ENCODE data around the gene PRUNE2. TPM values are rescaled to one million over a fixed set of nuclear protein-coding genes. Genes with fewer than 3 reads are reported as not detected.

The PRUNE2 gene
- total RNA-seq, 2 experiments from 2014 or later: 0.23 to 0.42 TPM

DNA sequence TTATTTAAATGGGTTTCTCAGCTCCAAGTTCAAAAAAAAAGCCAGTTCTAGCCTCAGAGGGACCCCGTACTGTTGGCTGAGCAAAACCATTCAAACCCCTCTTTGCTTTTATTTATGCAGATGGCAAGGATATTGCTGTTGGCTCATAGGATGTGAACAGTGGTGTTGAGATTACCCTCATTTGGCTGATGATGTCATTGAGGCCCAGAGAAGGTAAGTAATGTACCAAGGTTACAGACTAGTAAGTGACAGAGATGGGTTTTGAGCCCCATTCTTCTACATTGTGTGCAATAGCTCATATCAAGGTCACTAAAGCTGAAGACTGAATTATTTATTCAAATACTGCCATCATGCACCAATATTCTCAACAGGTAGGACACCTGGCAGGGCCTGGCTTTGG is 263.8 kb downstream of the PRUNE2 start:
- no peak overlapping the region for H3K27ac Mint-ChIP-seq
- CTCF ChIA-PET: interaction anchor here (1.4 kb wide), 1 partner anchor 16 kb away, joined by 6 read pairs; no protein-coding TSS in a partner anchor
- no peaks in the 10 kb centered on the region for H3K36me3 Mint-ChIP-seq (ENCODE audit: low read depth)
- peaks cover 4% of the 10 kb centered on the region for H3K27me3 Mint-ChIP-seq
- no peak for DNase-seq
- no peak overlapping the region for H3K4me3 Mint-ChIP-seq
- H3K4me1 Mint-ChIP-seq: peaks cover 11% of the 10 kb centered on the region
- no peaks in the 10 kb centered on the region for H3K9me3 Mint-ChIP-seq
- POLR2A ChIA-PET: no interaction called here

DNA sequence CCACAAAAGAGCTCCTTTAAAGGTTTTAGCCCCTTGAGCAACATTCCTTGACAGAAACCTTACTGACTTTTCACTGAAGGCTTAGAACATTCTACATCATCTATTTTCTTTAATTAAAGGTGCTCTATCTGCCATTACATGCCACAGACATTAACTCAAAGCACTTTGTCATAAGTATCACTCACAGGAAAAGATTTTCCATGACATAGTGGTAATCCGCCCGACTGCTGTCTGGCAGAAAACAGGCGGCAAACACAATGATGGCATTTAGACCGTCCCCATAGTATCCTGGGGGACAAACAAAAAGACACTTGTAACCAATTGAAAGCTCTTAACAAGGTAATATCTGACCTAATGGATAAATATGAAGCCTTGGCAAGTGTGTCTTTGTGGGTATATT is 267.9 kb downstream of the PRUNE2 start:
- no peak for DNase-seq
- H3K4me3 Mint-ChIP-seq: no peak overlapping the region
- no peaks in the 10 kb centered on the region for H3K9me3 Mint-ChIP-seq
- ChIA-PET CTCF (no interaction called here), POLR2A (no interaction called here)
- H3K36me3 Mint-ChIP-seq (ENCODE audit: low read depth): no peaks in the 10 kb centered on the region
- peaks cover 11% of the 10 kb centered on the region for H3K4me1 Mint-ChIP-seq
- H3K27me3 Mint-ChIP-seq: no peaks in the 10 kb centered on the region
- H3K27ac Mint-ChIP-seq: no peak overlapping the region

DNA sequence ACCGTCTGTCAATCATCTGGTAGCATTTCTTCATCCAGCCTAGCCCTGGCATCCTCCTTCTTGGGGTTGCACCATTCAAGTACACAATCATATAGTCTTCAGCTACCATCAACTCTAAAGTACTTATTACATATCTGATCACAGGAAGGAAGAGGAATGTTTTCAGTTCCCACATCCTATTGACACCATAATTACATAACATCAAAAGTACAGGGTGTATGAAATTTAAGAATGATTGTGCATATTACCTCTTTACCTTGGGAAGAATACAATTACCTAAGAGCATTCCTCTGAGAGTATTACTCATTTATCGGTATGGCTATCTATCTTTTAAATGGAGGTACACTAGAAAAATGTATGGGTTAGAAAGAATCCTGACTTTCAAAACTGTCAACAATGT is 268.5 kb downstream of the PRUNE2 start:
- Mint-ChIP-seq H3K27ac (no peak overlapping the region), H3K4me1 (peaks cover 11% of the 10 kb centered on the region), H3K27me3 (no peaks in the 10 kb centered on the region), H3K36me3 (ENCODE audit: low read depth) (no peaks in the 10 kb centered on the region), H3K9me3 (no peaks in the 10 kb centered on the region), H3K4me3 (no peak overlapping the region)
- CTCF ChIA-PET: no interaction called here
- POLR2A ChIA-PET: no interaction called here
- DNase-seq: no peak

DNA sequence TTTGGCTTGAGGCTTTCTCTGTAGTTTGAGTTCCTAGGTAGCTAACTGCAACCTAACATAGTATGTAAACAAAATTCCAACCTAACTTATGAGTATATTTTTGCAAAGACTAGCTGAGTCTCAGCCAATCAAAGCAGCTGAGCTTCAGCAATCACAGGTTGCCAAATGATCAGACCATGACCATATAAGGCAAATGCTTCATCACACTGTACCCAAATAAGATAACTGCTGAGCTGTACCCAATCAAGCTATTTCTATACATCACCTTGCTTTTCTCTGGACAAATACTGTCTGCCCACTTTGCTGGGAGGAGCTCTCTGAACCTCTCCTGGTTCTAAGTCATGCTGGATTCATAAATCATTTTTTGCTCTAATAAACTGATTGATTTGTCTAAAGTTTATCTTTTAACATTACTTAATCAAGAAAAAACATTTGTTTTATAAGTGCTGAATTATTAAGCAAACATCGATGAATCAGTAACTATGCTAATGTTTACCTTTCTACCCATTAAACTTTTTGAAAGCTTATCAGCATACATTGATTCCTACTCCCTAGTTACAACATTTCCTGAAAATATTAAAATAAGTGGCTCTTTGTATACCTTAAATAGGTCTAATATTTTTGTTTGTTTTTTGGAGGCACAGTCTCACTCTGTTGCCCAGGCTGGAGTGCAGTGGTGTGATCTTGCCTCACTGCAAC is 271.4 kb downstream of the PRUNE2 start:
- Mint-ChIP-seq H3K4me3 (no peak overlapping the region), H3K27me3 (no peaks in the 10 kb centered on the region), H3K4me1 (peaks cover 18% of the 10 kb centered on the region), H3K27ac (no peak overlapping the region), H3K36me3 (ENCODE audit: low read depth) (no peaks in the 10 kb centered on the region), H3K9me3 (no peaks in the 10 kb centered on the region)
- DNase-seq: no peak
- POLR2A ChIA-PET: interaction anchor here (0.6 kb wide), 1 partner anchor 160 kb away, joined by 5 read pairs; no protein-coding TSS in a partner anchor
- CTCF ChIA-PET: interaction anchor here (0.7 to 2.4 kb wide), 2 partner anchors 14 to 17 kb away, joined by 3 to 8 read pairs; no protein-coding TSS in a partner anchor

- CTCF ChIA-PET: interaction anchor here (1.4 kb wide), 2 partner anchors 9 to 15 kb away, joined by 3 to 4 read pairs; no protein-coding TSS in a partner anchor
- no peak overlapping the region for H3K27ac Mint-ChIP-seq
- H3K9me3 Mint-ChIP-seq: no peaks in the 10 kb centered on the region
- POLR2A ChIA-PET: no interaction called here
- DNase-seq: no peak
- H3K27me3 Mint-ChIP-seq: peaks cover 11% of the 10 kb centered on the region
- no peak overlapping the region for H3K4me3 Mint-ChIP-seq
- peaks cover 8% of the 10 kb centered on the region for H3K4me1 Mint-ChIP-seq
- no peaks in the 10 kb centered on the region for H3K36me3 Mint-ChIP-seq (ENCODE audit: low read depth)
Measured at GRCh38 chr9:76630916-76631315, 275.0 kb downstream of the PRUNE2 start.

GRCh38 chr9:76629205-76629990 is 276.5 kb downstream of the PRUNE2 start:
- Mint-ChIP-seq H3K4me1 (peaks cover 8% of the 10 kb centered on the region), H3K36me3 (ENCODE audit: low read depth) (no peaks in the 10 kb centered on the region), H3K9me3 (no peaks in the 10 kb centered on the region), H3K4me3 (no peak overlapping the region), H3K27me3 (peaks cover 18% of the 10 kb centered on the region), H3K27ac (no peak overlapping the region)
- ChIA-PET POLR2A (interaction anchor here (0.6 kb wide), 1 partner anchor 149 kb away, joined by 4 read pairs; no protein-coding TSS in a partner anchor), CTCF (interaction anchor here (0.6 to 0.9 kb wide), 2 partner anchors 14 to 159 kb away, joined by 3 to 4 read pairs; no protein-coding TSS in a partner anchor)
- DNase-seq: no peak

DNA sequence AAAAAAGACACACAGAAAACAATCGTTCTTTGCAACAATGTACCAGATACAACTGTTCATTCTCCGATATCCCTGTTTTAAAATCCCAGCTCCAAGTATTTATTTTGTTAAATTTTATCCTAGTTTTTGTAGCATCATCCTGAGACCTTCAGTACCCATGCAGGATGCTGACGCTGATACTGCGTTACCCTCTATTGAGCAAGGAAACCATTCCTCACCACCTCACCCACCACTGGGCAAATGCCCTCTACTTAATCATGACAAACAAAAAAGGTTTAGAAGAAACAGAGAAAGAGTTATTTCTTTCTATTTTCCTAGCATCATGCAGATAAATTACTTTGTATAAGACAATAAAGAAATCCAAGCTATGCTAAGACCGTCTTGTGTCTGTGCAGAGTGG is 277.8 kb downstream of the PRUNE2 start:
- no peaks in the 10 kb centered on the region for H3K36me3 Mint-ChIP-seq (ENCODE audit: low read depth)
- DNase-seq: no peak
- peaks cover 8% of the 10 kb centered on the region for H3K4me1 Mint-ChIP-seq
- no peaks in the 10 kb centered on the region for H3K9me3 Mint-ChIP-seq
- no peak overlapping the region for H3K4me3 Mint-ChIP-seq
- POLR2A ChIA-PET: no interaction called here
- no peak overlapping the region for H3K27ac Mint-ChIP-seq
- peaks cover 18% of the 10 kb centered on the region for H3K27me3 Mint-ChIP-seq
- CTCF ChIA-PET: no interaction called here

- Mint-ChIP-seq H3K27ac (no peak overlapping the region), H3K4me3 (no peak overlapping the region), H3K9me3 (no peaks in the 10 kb centered on the region), H3K27me3 (peaks cover 20% of the 10 kb centered on the region), H3K4me1 (peaks cover 8% of the 10 kb centered on the region), H3K36me3 (ENCODE audit: low read depth) (no peaks in the 10 kb centered on the region)
- ChIA-PET POLR2A (no interaction called here), CTCF (no interaction called here)
- no peak for DNase-seq
Measured at GRCh38 chr9:76626980-76627379, 278.9 kb downstream of the PRUNE2 start.

DNA sequence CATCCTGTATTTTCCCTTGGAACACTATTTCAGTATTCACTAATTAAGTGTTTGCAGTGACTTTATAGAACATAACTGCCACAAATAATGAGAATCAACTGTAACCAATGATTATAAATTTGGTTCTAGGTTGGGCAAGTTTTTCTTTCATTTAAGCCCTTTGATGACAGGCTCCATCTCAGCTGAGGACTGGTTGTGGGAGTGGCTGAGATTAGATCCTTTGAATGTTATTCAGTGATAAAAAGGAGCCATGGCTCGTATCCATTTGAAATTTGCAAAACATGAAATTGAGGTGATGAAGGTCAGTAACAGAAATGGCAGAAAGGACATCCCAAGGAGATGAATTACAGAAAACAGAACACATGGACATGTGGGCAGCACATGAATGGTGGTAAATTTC is 279.8 kb downstream of the PRUNE2 start:
- no peak overlapping the region for H3K4me3 Mint-ChIP-seq
- H3K9me3 Mint-ChIP-seq: no peaks in the 10 kb centered on the region
- POLR2A ChIA-PET: no interaction called here
- no peak overlapping the region for H3K27ac Mint-ChIP-seq
- peaks cover 8% of the 10 kb centered on the region for H3K4me1 Mint-ChIP-seq
- H3K27me3 Mint-ChIP-seq: peaks cover 20% of the 10 kb centered on the region
- CTCF ChIA-PET: no interaction called here
- no peaks in the 10 kb centered on the region for H3K36me3 Mint-ChIP-seq (ENCODE audit: low read depth)
- no peak for DNase-seq

- Mint-ChIP-seq H3K27me3 (peaks cover 22% of the 10 kb centered on the region), H3K27ac (no peak overlapping the region), H3K9me3 (no peaks in the 10 kb centered on the region), H3K4me1 (peaks cover 5% of the 10 kb centered on the region), H3K36me3 (ENCODE audit: low read depth) (no peaks in the 10 kb centered on the region), H3K4me3 (no peak overlapping the region)
- ChIA-PET CTCF (no interaction called here), POLR2A (interaction anchor here (0.7 kb wide), 1 partner anchor 199 kb away, joined by 3 read pairs; no protein-coding TSS in a partner anchor)
- DNase-seq: no peak
Measured at GRCh38 chr9:76624391-76625048, 281.4 kb downstream of the PRUNE2 start.

GRCh38 chr9:76620996-76621395 is 284.9 kb downstream of the PRUNE2 start:
- no peak for DNase-seq
- no peaks in the 10 kb centered on the region for H3K9me3 Mint-ChIP-seq
- ChIA-PET POLR2A (no interaction called here), CTCF (interaction anchor here (1.1 to 2.2 kb wide), 2 partner anchors 14 to 38 kb away, joined by 3 to 8 read pairs; no protein-coding TSS in a partner anchor)
- peaks cover 4% of the 10 kb centered on the region for H3K4me1 Mint-ChIP-seq
- no peak overlapping the region for H3K27ac Mint-ChIP-seq
- H3K4me3 Mint-ChIP-seq: no peak overlapping the region
- H3K36me3 Mint-ChIP-seq (ENCODE audit: low read depth): no peaks in the 10 kb centered on the region
- H3K27me3 Mint-ChIP-seq: peaks cover 29% of the 10 kb centered on the region

- Mint-ChIP-seq H3K4me3 (no peak overlapping the region), H3K9me3 (no peaks in the 10 kb centered on the region), H3K36me3 (ENCODE audit: low read depth) (no peaks in the 10 kb centered on the region), H3K27me3 (peaks cover 27% of the 10 kb centered on the region), H3K4me1 (peaks cover 4% of the 10 kb centered on the region), H3K27ac (no peak overlapping the region)
- CTCF ChIA-PET: interaction anchor here (0.7 to 2.2 kb wide), 3 partner anchors 9 to 38 kb away, joined by 3 to 8 read pairs (median 3); no protein-coding TSS in a partner anchor
- POLR2A ChIA-PET: no interaction called here
- no peak for DNase-seq
Measured at GRCh38 chr9:76620581-76620980, 285.3 kb downstream of the PRUNE2 start.

- no peaks in the 10 kb centered on the region for H3K36me3 Mint-ChIP-seq (ENCODE audit: low read depth)
- H3K4me1 Mint-ChIP-seq: peaks cover 10% of the 10 kb centered on the region
- ChIA-PET CTCF (interaction anchor here (0.7 to 2.2 kb wide), 4 partner anchors 8 to 48 kb away, joined by 3 to 8 read pairs (median 3); no protein-coding TSS in a partner anchor), POLR2A (no interaction called here)
- peaks cover 34% of the 10 kb centered on the region for H3K27me3 Mint-ChIP-seq
- no peak for DNase-seq
- H3K9me3 Mint-ChIP-seq: no peaks in the 10 kb centered on the region
- no peak overlapping the region for H3K27ac Mint-ChIP-seq
- no peak overlapping the region for H3K4me3 Mint-ChIP-seq
Measured at GRCh38 chr9:76619640-76620039, 286.3 kb downstream of the PRUNE2 start.

All from activated CD4-positive, alpha-beta T cell treated with anti-CD3 and anti-CD28 coated beads, Interleukin-2, amount 10 ng/mL, durations not matched to agents 7 days and 5 days (primary cell).